Left ventricle myocardium inferior (tissue), 1 donor: ENCODE data around the gene SEPTIN10. TPM values are rescaled to one million over a fixed set of nuclear protein-coding genes. Genes with fewer than 3 reads are reported as not detected.

Experiments used
- DNase-seq: peaks from one replicate; pipeline ENCODE4 v3.0.0-alpha.2; 2020
- H3K27ac ChIP-seq: fragments of 200-600 bp; replicated peaks from 2 replicates; pipeline ENCODE4 v1.8.0; 2021
- H3K27me3 ChIP-seq: fragments of 200-600 bp; 2 replicates; pipeline ENCODE4 v1.8.0; 2021; ENCODE audit warnings: low read depth
- H3K36me3 ChIP-seq: fragments of 200-600 bp; 2 replicates; pipeline ENCODE4 v1.8.0; 2021
- H3K4me1 ChIP-seq: fragments of 200-600 bp; 2 replicates; pipeline ENCODE4 v1.8.0; 2021
- H3K4me3 ChIP-seq: fragments of 200-600 bp; 2 replicates; pipeline ENCODE4 v1.8.0; 2021; ENCODE audit warnings: mild to moderate bottlenecking, moderate library complexity
- H3K9me3 ChIP-seq: fragments of 200-600 bp; replicated peaks from 2 replicates; pipeline ENCODE4 v1.8.0; 2021
- intact Hi-C: fragments of 100-400 bp; cut with micrococcal nuclease; formaldehyde crosslinking; loops from one replicate; pipeline ENCODE4 v1.11.0; 2022
- total RNA-seq: library from RNA; stranded (reverse); fragmentation: NEBNext Ultra II Directional; extraction: Animal tissue kit (Norgen Biotek cat#: 25700); gene quantifications from one replicate; pipeline ENCODE4 v1.2.1, GENCODE V29; 2021
- TF ChIP-seq, protein P1 (sequence below): fragments of 200-600 bp; IDR thresholded peaks from 2 replicates; pipeline ENCODE4 v1.8.0; 2021; ENCODE audit warnings: antibody characterized with exemption, mild to moderate bottlenecking, borderline replicate concordance
- donor health status: DM: no; HTN: yes; CAD: no; lungs with severe emphysema.

SEPTIN10 gene
- total RNA-seq, 1 donor from 2014 or later = 55.4 TPM

DNA sequence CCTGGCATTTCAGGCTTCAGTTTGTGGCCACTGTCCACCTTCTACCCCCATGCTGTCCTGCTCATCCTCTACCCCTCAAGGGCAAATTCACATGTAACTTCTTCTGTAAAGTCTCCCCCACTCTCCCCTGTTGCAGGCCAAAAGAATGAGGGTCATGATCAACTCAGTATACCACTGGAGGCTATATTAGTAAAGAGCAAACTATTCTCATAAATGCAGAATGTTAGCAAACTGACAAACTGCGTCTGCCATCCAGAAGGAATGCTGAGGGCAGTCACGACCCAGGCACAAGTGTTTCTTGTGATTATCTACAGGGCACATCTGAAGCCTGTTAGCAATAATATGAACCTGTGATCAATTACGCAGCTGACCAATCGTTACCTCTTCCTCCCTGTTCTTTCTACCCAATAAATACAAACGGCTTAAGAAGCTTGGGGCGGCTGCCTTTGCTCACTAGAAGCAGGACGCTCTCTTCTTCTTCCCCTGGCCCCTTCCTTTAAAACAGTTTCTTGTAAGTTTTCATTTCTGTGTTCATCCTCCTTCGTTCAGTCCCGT is 58.3 kb downstream of the SEPTIN10 start:
- H3K36me3 ChIP-seq = peaks cover 28% of the 10 kb centered on the region
- H3K27me3 ChIP-seq = no peaks in the 10 kb centered on the region

DNA sequence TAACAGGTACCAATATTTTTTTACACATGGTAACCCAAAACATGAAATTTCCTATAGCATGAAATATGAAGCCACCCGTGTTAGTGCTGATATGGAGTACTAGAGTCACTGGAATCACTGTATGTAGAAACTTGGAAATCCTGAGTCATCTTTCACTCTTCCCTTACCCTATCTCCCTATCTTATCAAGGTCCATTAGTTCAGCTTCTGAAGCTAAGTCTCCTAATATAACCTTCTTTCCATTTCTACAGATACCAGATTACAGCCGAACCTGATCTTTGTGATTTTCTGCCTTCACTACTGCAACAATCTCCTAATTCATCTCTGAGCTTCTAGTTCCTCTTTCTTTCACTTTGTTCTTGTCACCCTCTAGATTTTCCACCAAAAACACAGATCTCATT is 59.0 kb downstream of the SEPTIN10 start:
- Histone ChIP-seq H3K27ac (no peak overlapping the region), H3K9me3 (no peaks in the 10 kb centered on the region), H3K4me1 (peaks cover 3% of the 10 kb centered on the region), H3K4me3 (no peak overlapping the region), H3K27me3 (no peaks in the 10 kb centered on the region), H3K36me3 (peaks cover 28% of the 10 kb centered on the region)
- no peak for DNase-seq
- TF ChIP-seq, protein P1, sequence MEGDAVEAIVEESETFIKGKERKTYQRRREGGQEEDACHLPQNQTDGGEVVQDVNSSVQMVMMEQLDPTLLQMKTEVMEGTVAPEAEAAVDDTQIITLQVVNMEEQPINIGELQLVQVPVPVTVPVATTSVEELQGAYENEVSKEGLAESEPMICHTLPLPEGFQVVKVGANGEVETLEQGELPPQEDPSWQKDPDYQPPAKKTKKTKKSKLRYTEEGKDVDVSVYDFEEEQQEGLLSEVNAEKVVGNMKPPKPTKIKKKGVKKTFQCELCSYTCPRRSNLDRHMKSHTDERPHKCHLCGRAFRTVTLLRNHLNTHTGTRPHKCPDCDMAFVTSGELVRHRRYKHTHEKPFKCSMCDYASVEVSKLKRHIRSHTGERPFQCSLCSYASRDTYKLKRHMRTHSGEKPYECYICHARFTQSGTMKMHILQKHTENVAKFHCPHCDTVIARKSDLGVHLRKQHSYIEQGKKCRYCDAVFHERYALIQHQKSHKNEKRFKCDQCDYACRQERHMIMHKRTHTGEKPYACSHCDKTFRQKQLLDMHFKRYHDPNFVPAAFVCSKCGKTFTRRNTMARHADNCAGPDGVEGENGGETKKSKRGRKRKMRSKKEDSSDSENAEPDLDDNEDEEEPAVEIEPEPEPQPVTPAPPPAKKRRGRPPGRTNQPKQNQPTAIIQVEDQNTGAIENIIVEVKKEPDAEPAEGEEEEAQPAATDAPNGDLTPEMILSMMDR = no peak
- intact Hi-C loops = no loop called here

More for the DNA sequence above, 58.3 kb downstream of the SEPTIN10 start:
- Histone ChIP-seq H3K4me1 (peaks cover 3% of the 10 kb centered on the region), H3K9me3 (no peaks in the 10 kb centered on the region), H3K4me3 (no peak overlapping the region), H3K27ac (no peak overlapping the region)
- no peak for DNase-seq
- TF ChIP-seq, protein P1 = no peak
- intact Hi-C loops = no loop called here

DNA sequence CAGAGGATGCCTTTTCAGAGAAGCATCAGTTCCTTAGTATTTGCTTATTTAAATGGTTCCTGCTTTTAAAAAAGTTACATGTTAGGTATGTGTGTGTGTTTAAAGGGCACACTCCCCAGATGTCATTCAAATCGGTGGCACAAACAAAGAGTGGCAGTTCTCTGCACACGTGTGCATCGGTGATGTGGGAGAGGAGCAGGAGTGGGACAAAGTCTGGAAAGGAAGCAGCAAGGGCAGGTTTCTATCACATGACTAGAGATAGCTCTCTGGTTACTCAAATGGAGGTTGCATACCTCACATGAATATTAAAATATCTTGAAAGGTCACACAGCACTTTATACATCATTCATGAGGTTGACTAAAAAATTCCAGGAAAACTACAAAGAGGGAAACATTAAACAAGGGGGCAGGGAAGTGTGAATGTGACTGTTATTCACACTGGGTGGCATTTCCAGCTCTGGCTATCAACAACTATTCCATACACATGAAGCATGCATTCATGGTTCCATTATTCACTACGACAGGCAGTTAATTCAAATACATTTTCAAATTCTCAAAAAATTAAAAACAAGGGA is 64.7 kb downstream of the SEPTIN10 start:
- Histone ChIP-seq H3K36me3 (peaks cover 33% of the 10 kb centered on the region), H3K27ac (no peak overlapping the region)
- intact Hi-C loops = loop anchor here (10.0 kb wide), 1 partner anchor 66 kb away; the partner anchor contains the start of genes SEPTIN10 and SOWAHC

DNA sequence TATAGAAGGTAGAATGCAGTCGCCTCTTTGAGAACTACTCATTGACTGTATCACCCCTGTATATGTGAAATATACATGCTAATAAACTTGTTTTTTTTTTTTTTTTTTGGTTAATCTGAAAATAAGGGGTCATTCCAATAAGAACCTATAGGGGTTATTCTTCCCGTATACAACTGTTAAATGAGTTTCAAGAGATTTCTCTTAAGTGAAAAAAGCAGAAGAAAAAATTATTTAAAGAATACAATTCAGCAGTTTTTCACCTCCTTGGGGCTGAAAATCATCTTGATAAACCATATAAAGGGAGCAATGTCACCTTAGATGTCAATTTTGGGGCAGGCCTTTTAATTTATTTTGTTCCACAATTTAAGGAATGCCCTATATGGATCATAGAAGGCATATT is 66.5 kb downstream of the SEPTIN10 start:
- H3K4me3 ChIP-seq = no peak overlapping the region

More for the DNA sequence above, 64.7 kb downstream of the SEPTIN10 start:
- no peak for DNase-seq
- H3K9me3 ChIP-seq = no peaks in the 10 kb centered on the region
- TF ChIP-seq, protein P1 = no peak
- H3K27me3 ChIP-seq = no peaks in the 10 kb centered on the region
- no peak overlapping the region for H3K4me3 ChIP-seq
- H3K4me1 ChIP-seq = no peaks in the 10 kb centered on the region

DNA sequence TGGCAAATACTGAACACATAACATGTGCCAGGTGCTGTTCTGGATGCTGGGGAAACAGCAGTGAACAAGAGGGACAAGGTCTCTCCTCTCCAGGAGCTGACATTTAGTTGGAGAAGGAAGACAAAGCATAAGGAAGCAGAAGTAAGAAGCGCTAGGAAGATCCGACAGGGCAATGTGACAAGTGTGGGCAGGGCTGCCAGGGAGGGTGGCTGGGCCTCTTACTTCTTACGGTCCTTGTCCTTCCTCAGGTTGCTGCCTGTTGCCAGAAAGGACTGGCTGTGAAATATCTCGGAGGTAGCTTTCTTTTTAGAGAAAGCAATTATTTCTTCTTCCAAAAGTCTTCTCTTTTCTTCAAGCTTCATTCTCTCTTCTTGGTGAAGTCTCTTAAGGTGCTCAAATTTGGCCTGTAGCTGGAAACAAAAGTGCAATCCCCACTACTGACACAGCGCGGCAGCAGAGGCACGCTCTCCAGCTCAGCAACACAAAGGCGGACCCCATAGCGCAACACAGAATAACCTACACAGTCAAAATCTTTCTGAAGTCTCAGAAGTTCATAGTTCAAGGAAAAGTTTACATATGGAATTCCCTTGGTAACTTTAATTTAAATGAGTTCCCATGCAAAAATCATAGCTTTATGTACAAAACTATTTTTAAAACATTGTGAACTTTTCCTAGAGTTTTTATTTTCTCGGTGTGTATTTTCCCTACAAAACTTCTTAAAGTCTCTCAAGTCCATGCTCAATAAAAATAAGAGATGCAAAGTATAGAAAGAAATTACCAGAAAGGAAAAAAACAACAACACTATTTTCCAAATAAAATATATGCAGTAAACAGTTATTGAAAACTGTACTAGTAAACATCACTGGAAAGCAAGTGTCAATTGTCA is 67.7 kb downstream of the SEPTIN10 start:
- intact Hi-C loops = loop anchor here (10.0 kb wide), 1 partner anchor 69 kb away; the partner anchor contains the start of genes SEPTIN10 and SOWAHC
- peak; percentile 57 for DNase-seq
- TF ChIP-seq, protein P1 = peak; percentile 94
- H3K36me3 ChIP-seq = peaks cover 12% of the 10 kb centered on the region
- H3K27me3 ChIP-seq = no peaks in the 10 kb centered on the region
- H3K4me1 ChIP-seq = no peaks in the 10 kb centered on the region
- H3K4me3 ChIP-seq = no peak overlapping the region
- H3K9me3 ChIP-seq = no peaks in the 10 kb centered on the region
- no peak overlapping the region for H3K27ac ChIP-seq

More for the DNA sequence above, 66.5 kb downstream of the SEPTIN10 start:
- no peak for DNase-seq
- TF ChIP-seq, protein P1 = no peak
- H3K27ac ChIP-seq = no peak overlapping the region
- H3K4me1 ChIP-seq = no peaks in the 10 kb centered on the region
- no peaks in the 10 kb centered on the region for H3K27me3 ChIP-seq
- H3K36me3 ChIP-seq = peaks cover 23% of the 10 kb centered on the region
- H3K9me3 ChIP-seq = no peaks in the 10 kb centered on the region
- intact Hi-C loops = loop anchor here (10.0 kb wide), 1 partner anchor 68 kb away; the partner anchor contains the start of genes SEPTIN10 and SOWAHC
